Endometrium (tissue), 2 donors: ENCODE data around the gene WNT4.
"Not testable (repeated sequence)": the region's sequence is repeated elsewhere in the genome, so short reads cannot be mapped to it uniquely, and the experiment has no call there.

Experiments used
- FAIRE-seq: peaks from 2 replicates; lab custom pipeline; 2012; peaks lifted over from hg19 to GRCh38; lab: Jason Lieb, UNC
- donor health status: control.
- donor health status: control.

WNT4 gene

DNA sequence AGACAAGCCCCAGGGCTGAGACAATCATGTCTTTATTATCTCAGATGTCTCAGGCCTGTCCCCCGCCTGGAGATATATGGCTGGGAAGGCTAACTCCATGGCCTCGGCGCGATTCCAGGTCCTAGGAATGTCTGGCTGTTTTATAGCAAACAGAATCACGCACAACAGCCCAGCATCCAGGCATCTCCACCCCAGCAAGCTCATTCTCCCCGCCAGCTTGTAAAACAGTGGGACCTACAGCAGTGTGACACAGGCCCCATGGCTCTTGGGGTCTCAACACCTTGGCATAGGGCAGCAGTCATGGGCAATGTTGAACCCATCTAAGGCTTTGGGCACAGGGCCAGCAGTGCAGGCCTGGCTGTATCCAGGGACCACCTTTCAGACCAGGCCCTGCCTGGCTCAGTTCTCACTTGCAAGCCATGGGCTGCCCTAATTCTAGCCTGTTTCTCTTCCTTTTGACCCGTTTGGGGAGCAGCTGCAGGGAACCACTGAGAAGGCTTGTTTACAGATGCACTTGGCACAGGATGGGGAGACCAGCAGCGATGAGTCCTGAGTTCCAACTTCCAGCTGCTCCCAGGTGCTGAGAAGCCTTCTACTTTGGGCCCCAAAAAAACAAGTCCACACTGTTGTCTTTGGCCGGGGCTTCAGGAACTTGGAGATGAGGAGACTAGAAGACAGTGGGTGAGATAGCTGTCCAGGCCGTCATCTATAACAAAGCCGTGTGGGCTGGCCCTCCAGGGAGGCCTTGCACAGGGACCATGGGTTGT, 34.4 kb downstream of the WNT4 start:
- peak; percentile 23 for FAIRE-seq

DNA sequence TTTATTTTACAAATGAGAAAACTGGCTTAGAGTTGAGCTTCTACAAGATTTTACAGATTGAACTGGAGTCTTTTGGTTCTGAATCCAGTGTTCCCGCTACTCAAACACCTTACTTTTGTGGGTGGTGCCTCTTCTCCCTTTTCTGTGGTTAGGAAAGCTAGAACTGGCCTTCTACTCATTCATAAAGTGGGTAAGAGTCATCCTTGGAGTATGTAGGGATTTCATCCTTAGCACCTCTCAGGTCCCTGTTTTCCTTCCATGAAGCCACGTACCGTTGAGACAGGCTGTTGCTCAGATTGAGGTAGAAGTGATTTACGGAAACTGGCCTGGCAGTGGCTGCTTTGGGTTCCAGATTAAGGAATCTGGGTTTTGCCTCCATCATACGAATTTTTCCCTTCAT, 35.8 kb downstream of the WNT4 start:
- FAIRE-seq: no peak

GRCh38 chr1:22105611-22106207, 37.2 kb downstream of the WNT4 start:
- FAIRE-seq: no peak

GRCh38 chr1:22104865-22105437, 37.9 kb downstream of the WNT4 start:
- FAIRE-seq: no peak

DNA sequence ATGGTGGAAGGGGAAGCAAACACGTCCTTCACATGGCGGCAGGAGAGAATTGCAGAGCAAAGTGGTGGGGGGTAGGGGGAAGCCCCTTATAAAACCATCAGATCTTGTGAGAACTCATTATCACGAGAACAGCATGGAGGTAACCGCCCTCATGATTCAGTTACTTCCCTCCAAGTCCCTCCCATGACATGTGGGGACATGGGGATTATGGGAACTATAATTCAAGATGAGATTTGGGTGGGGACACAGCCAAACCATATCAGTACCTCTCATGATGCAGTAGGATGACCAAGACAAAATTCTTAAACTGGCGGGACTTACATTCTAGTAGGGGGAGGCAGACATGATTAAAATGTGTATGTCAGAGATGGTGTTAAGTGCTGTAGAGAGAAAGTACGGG, 38.8 kb downstream of the WNT4 start:
- FAIRE-seq: no peak

GRCh38 chr1:22102746-22103145, 40.2 kb downstream of the WNT4 start:
- FAIRE-seq: no peak

- FAIRE-seq: no peak
Measured at GRCh38 chr1:22101995-22102394, 40.9 kb downstream of the WNT4 start.

GRCh38 chr1:22101199-22101598, 41.7 kb downstream of the WNT4 start:
- no peak for FAIRE-seq

DNA sequence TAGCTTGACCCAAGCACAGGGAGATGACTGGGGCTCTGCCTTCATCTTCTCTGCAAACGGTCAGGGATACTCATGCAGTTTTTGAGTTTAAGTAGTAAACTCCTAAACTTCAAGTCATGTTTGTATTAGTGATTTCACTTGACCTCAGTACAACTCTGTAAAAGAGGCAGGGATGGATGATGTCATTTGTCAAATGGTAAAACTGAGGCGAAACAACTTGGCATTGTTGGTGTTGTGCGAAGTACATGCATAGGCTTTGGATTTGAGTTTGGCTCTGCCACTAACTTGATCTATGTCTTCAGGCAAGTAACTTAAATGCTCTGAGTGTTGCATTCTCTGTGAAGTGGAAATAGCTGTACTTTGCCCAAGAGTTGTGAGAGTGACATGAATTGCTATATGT, 42.7 kb downstream of the WNT4 start:
- no peak for FAIRE-seq

DNA sequence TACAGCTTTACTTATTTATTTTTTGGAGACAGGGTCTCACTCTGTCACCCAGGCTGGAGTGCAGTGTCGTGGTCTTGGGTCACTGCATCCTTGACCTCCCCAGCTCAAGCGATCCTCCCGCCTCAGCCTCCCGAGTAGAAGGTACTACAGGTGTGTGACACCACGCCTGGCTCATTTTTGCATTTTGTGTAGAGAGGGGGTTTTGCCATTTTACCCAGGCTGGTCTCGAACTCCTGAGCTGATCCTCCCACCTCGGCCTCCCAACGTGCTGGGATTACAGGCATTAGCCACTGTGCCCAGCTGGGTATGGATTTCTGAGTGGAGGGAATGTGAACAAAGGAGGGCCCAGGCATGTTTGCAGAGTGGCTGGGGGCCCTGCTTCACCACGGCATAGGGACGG, 44.1 kb downstream of the WNT4 start:
- FAIRE-seq: no peak

- FAIRE-seq: no peak
Measured at GRCh38 chr1:22096463-22096862, 46.4 kb downstream of the WNT4 start.

DNA sequence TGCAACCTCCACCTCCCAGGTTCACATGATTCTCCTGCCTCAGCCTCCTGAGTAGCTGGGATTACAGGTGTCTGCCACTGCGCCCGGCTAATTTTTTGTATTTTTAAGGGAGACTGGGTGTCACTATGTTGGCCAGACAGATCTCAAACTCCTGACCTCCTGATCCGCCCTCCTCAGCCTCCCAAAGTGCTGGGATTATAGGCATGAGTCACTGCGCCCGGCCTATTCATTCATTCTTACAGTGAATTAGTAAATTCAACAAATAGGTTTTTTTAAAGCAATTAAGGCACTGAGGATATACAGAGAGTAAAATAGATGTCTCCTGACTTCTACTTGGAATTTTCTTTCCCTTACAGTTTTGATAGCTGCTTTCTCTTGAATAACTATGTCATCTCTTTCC, 46.9 kb downstream of the WNT4 start:
- no peak for FAIRE-seq

DNA sequence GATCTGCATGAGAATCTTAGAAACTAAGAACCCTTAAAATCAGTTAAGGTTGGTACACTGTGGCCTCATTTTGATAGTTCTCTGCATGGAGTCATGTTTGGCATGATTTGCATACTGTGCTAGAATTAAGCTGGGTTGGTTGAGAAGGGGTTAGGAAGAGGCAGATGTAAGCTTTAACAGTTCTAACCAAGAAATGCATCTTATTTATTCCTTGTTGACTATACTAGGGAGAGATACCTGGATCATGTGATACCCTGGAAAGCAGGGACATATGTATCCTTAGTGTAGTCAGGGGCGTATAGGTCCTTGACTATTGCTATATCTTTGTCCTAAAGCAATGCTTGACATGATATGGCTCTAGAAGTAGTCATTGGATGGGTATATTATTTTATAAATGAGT, 49.4 kb downstream of the WNT4 start:
- no peak for FAIRE-seq

DNA sequence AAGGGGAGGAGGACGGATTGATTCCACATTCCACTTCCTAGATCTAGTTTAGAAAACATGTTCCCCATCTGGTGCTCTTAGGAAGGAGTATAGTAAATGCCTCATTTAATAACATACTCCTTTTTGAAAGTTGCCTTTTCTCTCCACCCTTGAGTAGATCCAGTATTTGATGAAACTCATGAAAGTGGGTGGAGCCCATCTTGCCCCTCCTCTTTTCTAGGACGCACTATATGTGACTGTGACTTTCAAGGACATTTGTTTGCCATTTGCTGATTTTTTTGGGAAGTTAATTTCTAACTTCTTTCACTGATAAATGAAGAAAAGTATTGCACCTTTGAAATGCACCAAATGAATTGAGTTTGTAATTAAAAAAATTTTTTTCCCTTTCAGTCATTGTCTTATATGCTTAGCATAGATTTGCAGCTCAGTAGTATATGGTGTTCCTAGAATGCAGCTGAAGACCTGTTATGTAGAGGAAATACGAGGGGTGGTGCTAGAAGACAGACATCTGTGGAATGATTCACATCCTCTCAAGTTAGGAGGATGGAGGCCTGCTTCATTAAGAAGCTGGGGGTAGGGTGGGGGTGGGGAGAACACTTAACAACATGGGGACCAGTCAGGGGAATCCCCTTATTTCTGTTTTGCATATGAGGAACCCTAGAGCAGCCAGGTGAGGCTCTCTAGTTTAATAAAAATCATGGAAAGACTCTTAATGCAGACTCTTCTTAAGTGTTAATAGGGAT, 50.7 kb downstream of the WNT4 start:
- FAIRE-seq: not testable (repeated sequence)

- no peak for FAIRE-seq
Measured at GRCh38 chr1:22090867-22091266, 52.0 kb downstream of the WNT4 start.

DNA sequence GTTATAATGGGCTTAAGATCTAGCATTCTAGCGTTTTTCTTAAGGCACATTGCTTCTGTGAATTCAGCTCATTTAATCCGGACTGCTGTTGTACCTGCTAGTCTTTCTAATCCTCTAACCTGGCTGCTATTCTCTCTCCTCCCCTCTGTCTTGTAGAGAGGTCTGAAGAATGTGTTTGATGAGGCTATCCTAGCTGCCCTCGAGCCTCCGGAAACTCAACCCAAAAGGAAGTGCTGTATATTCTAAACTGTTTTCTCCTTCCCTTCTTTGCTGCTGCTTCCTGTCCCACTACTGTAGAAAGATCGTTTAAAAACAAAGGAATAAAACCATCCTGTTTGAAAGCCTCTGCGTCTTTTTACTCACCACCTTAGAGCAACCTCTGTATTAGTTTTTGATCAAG, 53.1 kb downstream of the WNT4 start:
- FAIRE-seq: no peak

DNA sequence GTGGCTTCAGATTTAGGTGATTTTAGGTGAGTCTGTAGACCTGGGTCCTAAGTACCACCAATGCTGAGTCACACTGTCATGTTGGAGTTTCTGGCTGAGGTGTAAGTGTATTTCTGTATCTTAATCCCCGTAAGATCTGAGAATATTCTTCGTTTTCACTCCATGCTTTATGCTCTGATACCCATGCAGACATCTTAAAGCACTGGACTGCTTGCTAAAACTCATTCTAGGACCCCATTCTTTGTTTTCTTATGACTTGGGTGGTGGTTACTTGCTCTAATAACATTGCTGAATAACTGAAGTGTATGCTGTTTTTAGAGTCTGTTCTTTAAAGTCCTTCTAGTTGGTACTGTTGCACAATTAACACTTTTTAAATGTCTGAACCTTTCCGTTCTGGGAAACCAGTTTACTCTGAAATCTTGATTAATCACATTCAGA, 53.7 kb downstream of the WNT4 start:
- no peak for FAIRE-seq

GRCh38 chr1:22088331-22088730, 54.6 kb downstream of the WNT4 start:
- FAIRE-seq: no peak

GRCh38 chr1:22080191-22080590, 62.7 kb downstream of the WNT4 start:
- no peak for FAIRE-seq

GRCh38 chr1:22078133-22078532, 64.8 kb downstream of the WNT4 start:
- FAIRE-seq: peak; percentile 77

GRCh38 chr1:22077728-22078127, 65.2 kb downstream of the WNT4 start:
- no peak for FAIRE-seq

GRCh38 chr1:22076346-22076745, 66.6 kb downstream of the WNT4 start:
- no peak for FAIRE-seq

- no peak for FAIRE-seq
Measured at GRCh38 chr1:22075718-22076117, 67.2 kb downstream of the WNT4 start.
